Activated naive CD8-positive, alpha-beta T cell treated with anti-CD3 and anti-CD28 coated beads, Interleukin-2, amount 50 U/mL, for 16 hours (primary cell): ENCODE measurements around the gene DOCK1.

ENCODE experiments used
- DNase-seq: peaks from one replicate; pipeline ENCODE4 v3.0.0-alpha.2; 2020; ENCODE audit warnings: low read depth, low spot score

DOCK1 gene

GRCh38 chr10:127310430-127310829 is 405.2 kb downstream of the DOCK1 start:
- DNase-seq, result no peak

DNA sequence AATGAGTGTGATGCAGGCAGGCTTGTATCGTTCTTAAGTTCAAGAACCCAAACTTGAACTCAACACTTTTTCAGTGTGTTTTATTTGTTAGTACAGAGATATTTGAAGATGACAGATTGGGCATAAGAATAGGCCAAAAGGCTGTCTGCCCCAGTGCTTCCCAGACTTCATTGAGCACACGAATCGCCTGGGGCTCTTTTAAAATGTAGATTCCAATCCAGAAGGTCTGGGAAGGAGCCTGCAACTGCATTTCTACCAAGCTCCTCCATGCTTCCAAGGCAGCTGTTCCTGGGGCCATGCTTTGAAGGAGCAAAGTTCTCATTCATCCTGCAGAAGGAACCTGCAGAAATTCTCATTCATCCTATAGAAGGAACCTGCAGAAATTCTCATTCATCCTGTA is 405.7 kb downstream of the DOCK1 start:
- no peak for DNase-seq

GRCh38 chr10:127313996-127314700 is 408.9 kb downstream of the DOCK1 start:
- no peak for DNase-seq

DNA sequence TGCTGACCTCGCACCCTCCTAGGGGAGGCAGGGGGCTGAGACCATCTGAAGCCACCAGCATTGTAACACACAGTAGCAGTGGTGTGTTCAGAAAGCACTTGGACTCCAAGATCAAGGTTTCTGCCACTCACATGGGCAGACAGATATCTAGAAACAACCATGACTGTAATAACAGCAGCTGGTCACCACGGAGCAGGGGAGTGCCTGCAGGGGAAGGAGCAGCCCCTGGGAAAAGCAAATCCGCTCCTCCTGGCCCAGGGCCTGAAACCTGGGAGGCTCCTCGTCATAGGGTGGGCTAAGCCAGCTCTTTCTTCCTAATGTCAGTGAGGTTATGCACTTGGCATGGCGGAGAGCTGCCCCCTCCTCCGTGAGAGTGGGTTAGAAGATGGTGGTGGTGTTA is 409.6 kb downstream of the DOCK1 start:
- no peak for DNase-seq

GRCh38 chr10:127315888-127316287 is 410.7 kb downstream of the DOCK1 start:
- DNase-seq, result no peak

DNA sequence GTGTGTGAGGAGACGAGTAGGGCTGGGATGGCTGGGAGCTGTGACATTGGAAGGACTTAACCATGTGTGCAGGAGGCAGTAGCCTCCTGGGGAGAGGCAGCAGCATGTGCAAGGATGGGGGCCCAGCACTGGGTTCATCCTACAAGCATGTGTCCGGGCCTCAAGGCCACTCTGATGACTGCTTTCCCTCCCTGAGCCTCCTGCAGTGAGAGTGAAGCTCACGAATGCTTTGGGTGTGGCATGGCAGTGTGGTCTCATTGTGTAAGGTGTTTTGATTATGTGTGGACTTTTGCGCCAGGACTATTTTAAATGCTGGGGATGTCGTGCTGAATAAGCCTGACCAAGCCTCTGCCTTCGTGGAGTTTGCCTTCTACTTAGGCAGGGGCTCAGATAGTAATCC is 413.2 kb downstream of the DOCK1 start:
- DNase-seq, result no peak

- DNase-seq, result no peak
These were observed 414.0 kb downstream of the DOCK1 start for GRCh38 chr10:127319271-127319670.

DNA sequence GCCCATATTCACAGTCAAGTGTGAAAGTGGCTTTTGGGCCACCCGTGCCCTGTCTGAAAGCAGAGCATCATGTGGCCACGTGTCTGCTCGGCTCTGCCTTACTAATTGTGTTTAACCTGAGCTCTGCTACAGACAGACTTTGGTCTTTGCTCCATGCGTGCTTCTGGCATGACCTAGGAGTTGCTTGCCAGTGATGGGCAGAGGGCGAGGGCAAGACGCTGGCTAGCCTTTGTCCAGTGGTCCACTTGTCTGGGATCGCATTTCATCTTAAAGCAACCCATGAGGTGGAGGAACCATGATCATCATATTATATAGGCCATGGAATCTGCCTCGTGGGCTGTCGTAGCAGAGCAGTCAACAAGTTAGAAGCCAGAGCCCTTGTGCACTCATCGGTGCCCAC is 414.5 kb downstream of the DOCK1 start:
- no peak for DNase-seq

DNA sequence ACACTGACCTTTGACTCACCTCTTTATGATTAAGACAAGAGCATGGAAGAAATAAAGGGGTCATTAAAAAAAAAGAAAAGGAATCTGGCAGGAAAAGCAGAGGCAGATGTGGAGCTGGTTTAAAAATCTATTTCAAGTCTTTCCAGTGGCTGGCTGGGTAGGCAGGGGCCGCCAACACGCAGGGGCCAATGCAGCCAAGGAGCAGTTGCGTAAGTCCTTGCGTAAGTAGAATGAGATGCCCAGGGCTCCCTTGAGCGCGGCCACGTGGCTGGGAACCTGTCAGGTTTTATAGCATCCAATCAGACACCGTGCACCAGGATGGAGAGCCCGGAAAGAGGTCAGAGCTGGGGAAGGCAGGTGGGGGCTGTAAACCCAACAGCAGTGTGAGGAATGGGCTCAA is 414.9 kb downstream of the DOCK1 start:
- no peak for DNase-seq

- no peak for DNase-seq
These were observed 417.1 kb downstream of the DOCK1 start for GRCh38 chr10:127322286-127322685.

GRCh38 chr10:127325506-127325905 is 420.3 kb downstream of the DOCK1 start:
- DNase-seq, result no peak

GRCh38 chr10:127326883-127327282 is 421.7 kb downstream of the DOCK1 start:
- no peak for DNase-seq

GRCh38 chr10:127331696-127332095 is 426.5 kb downstream of the DOCK1 start:
- no peak for DNase-seq

DNA sequence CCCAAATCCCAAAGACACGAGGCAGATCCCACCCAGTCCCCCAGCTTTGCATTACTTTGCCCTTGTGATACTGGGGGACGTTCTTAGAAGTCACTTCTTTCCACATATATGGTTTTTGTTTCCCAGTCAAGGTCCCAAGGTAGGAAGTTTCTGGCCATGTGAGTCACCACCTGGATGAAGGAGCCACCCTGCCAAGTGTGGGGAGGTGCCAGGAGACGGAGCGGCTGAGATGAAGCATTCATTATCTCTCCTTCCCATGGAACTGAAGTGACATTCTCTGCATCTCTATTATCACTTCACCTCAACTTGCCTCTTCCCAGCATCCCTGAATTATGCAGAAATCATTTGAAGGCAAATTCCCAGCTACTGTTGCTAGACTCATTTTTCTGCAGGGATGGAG is 427.4 kb downstream of the DOCK1 start:
- DNase-seq, result no peak

DNA sequence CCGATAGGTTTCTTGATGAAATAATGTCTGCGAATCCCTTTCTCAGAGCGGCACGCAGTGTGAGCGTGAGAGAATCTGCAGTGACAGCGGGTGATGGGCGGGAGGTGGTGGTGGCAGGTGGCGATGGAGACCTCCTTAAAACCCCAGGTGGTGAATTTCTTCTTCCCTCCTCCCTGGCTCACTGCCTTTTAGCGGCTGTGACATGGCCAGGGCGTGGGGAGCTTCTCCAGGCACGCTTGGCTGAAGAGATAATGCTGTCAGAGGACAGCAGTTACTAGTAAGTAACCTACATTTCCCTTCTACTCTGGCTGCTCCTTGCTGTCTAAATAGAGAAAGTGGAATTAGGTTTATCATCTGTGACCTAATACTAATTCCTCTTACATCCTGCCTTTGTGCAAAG is 432.6 kb downstream of the DOCK1 start:
- no peak for DNase-seq

DNA sequence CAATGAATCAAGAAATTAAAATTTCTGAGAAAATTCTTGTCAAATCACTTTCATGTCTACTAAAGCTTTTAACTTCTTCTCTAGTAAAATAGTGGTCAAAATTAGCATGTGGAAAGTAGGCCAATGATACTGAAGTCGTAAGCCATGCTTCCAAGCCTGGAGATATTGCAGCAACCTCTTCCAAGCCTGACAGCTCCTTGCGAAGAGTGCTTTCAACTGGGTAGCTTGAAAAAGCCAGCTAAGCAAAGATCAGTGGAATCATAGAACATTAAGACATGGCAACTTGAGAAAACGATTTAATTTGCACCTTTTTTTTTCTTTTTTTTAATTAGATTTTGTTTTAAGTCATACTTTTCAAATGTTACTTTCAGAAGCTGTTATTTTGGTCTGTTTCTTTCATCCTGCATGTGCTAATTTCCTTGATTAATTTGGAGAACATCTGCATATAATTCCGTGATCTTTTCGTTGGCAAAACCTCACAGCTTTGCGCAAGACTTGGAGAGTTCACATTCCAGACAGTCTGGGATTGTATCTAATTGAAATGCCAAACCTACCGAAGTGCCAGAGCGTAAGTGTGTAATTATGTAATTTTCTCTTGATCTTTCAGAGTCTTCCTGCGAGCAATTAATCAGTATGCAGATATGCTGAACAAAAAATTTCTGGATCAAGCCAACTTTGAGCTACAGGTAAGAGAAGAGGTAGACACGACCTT is 433.3 kb downstream of the DOCK1 start:
- no peak for DNase-seq

- DNase-seq, result no peak
These were observed 438.6 kb downstream of the DOCK1 start for GRCh38 chr10:127343821-127344220.

GRCh38 chr10:127344346-127344745 is 439.1 kb downstream of the DOCK1 start:
- DNase-seq, result no peak

GRCh38 chr10:127345231-127345965 is 440.2 kb downstream of the DOCK1 start:
- no peak for DNase-seq

DNA sequence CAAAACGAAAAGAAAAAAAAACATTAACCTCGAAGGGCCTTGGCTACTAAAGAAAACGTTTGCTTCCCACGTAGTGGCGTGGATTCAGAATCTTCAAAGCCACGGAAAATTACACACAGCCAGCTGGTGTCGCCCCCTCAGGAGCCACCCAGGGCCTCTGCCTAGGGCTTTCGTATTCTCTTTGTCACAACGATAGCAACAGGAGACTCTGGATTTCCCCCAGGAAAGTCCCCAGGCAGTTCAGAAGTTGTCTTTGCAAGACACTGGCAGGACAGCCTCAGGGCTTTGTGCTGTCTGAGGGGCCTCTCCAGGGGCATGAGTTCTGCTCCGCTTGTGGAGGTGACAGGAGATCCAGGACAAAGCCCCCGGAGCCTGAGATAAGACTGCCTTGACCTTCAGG is 441.4 kb downstream of the DOCK1 start:
- no peak for DNase-seq

DNA sequence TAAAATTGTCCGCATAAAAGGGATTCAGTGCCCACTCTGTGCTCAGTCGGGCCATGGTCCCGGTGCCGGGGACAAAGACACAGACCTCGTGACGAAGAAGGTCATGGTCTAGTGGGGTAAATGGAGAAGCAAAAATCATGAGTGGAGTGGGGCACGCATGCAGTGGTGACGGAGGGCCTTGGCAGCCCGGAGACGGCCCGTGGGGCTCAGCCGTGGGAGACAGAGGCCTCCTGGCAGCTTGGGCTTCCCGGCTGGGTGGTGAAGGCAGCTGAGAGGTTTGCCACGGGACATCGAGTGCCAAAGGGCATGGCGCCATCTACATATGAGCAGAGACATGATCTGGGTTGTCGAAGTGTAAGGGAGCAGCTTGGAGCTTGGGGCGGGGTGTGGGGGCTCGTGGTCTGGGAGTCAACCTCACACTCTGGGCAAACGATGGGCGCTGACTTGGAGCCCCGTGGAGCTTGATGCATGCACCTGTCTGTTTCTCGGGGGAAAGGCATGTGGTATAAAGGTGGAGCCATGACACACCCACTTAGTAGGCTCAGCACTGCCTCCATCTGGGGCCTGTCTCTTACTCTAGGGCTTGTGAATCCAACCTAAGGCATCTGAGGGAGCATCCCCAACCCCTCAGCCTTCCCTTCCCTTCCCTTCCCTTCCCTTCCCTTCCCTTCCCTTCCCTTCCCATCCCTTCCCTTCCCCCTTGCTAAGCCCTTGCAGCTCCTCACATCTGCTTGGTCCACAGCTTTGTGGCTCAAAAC is 442.2 kb downstream of the DOCK1 start:
- no peak for DNase-seq

DNA sequence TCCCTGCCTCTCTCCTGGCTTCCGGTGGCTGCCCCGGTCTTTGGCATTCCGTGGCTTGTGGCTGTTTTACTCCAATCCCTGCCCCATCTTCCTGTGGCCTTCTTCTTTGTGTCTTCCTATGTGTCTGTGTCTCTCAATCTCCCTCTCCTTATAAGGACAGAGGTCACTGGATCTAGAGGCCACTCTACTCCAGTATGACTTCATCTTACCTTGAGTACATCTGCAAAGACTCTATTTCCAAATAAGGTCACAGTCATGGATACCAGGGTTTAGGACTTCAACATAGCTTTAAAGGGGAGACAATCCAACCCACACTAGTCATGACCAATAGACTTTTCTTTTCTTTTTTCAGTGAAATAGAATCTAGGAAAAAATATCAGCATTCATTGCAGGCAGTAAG is 444.5 kb downstream of the DOCK1 start:
- DNase-seq, result no peak
